Measurements from ENCODE around the gene PTPDC1.

PTPDC1 gene

GRCh38 chr9:94156348-94157049 is 72.2 kb downstream of the PTPDC1 start:
- Histone ChIP-seq H2BK120ac (ENCODE audit: insufficient read depth, low read length, poor library complexity) (no peak overlapping the region), H3K9ac (ENCODE audit: low read length) (no peak overlapping the region), H3K23ac (ENCODE audit: low read length) (no peak overlapping the region), H3K79me1 (ENCODE audit: low read length) (peaks cover 5% of the 10 kb centered on the region), H3K36me3 (ENCODE audit: control insufficient read depth in 1 of 2, insufficient read depth in 2 of 2, low read length in 2 of 2) (no peaks in the 10 kb centered on the region), H3K4me2 (ENCODE audit: low read length) (no peak overlapping the region), H3K4me1 (ENCODE audit: control insufficient read depth in 1 of 2, insufficient read depth in 2 of 2, low read length in 2 of 2) (peaks cover 11 to 12% of the 10 kb centered on the region in 2 experiments), H2AK5ac (ENCODE audit: low read length) (no peak overlapping the region), H3K9me3 (ENCODE audit: insufficient read depth, low read depth, low read length) (no peaks in the 10 kb centered on the region), H2BK5ac (ENCODE audit: low read depth, low read length, poor library complexity) (no peak overlapping the region), H2BK12ac (ENCODE audit: low read length) (no peak overlapping the region), H4K12ac (ENCODE audit: low read depth, low read length) (no peak overlapping the region), H3K27me3 (ENCODE audit: insufficient read depth, low read length) (no peaks in the 10 kb centered on the region), H3K27ac (ENCODE audit: low read depth, low read length) (no peak overlapping the region), H3K4ac (ENCODE audit: low read depth, low read length) (no peak overlapping the region), H3K79me2 (ENCODE audit: control insufficient read depth, insufficient read depth, low read length, poor library complexity) (no peaks in the 10 kb centered on the region), H3K4me3 (ENCODE audit: low read depth, low read length) (no peak overlapping the region), H2AFZ (ENCODE audit: insufficient read depth, low read length, poor library complexity) (no peak overlapping the region), H4K8ac (ENCODE audit: low read depth, low read length) (no peak overlapping the region), H3K18ac (ENCODE audit: low read length) (no peak overlapping the region), H4K91ac (ENCODE audit: low read depth, low read length) (no peak overlapping the region), H3K14ac (ENCODE audit: low read length) (no peak overlapping the region)
- no CpG with 5 or more reads among the region's 11 CpGs for WGBS (ENCODE audit: extremely low coverage, insufficient coverage, insufficient read length)
- DNase-seq, result no peak

GRCh38 chr9:94157050-94157801 is 73.0 kb downstream of the PTPDC1 start:
- Histone ChIP-seq H2BK5ac (ENCODE audit: low read depth, low read length, poor library complexity) (no peak overlapping the region), H3K79me1 (ENCODE audit: low read length) (peaks cover 5% of the 10 kb centered on the region), H4K12ac (ENCODE audit: low read depth, low read length) (no peak overlapping the region), H3K18ac (ENCODE audit: low read length) (no peak overlapping the region), H3K36me3 (ENCODE audit: control insufficient read depth in 1 of 2, insufficient read depth in 2 of 2, low read length in 2 of 2) (no peaks in the 10 kb centered on the region), H2AK5ac (ENCODE audit: low read length) (no peak overlapping the region), H3K9ac (ENCODE audit: low read length) (no peak overlapping the region), H2BK12ac (ENCODE audit: low read length) (no peak overlapping the region), H2BK120ac (ENCODE audit: insufficient read depth, low read length, poor library complexity) (no peak overlapping the region), H4K8ac (ENCODE audit: low read depth, low read length) (no peak overlapping the region), H3K4me3 (ENCODE audit: low read depth, low read length) (no peak overlapping the region), H3K4me2 (ENCODE audit: low read length) (no peak overlapping the region), H3K79me2 (ENCODE audit: control insufficient read depth, insufficient read depth, low read length, poor library complexity) (no peaks in the 10 kb centered on the region), H3K4ac (ENCODE audit: low read depth, low read length) (no peak overlapping the region), H3K14ac (ENCODE audit: low read length) (no peak overlapping the region), H3K23ac (ENCODE audit: low read length) (no peak overlapping the region), H3K27me3 (ENCODE audit: insufficient read depth, low read length) (no peaks in the 10 kb centered on the region), H2AFZ (ENCODE audit: insufficient read depth, low read length, poor library complexity) (no peak overlapping the region), H3K9me3 (ENCODE audit: insufficient read depth, low read depth, low read length) (no peaks in the 10 kb centered on the region), H3K4me1 (ENCODE audit: control insufficient read depth in 1 of 2, insufficient read depth in 2 of 2, low read length in 2 of 2) (peaks cover 10 to 11% of the 10 kb centered on the region in 2 experiments), H3K27ac (ENCODE audit: low read depth, low read length) (no peak overlapping the region), H4K91ac (ENCODE audit: low read depth, low read length) (no peak overlapping the region)
- WGBS (ENCODE audit: extremely low coverage, insufficient coverage, insufficient read length), result no CpG with 5 or more reads among the region's 10 CpGs
- no peak for DNase-seq

Measured in trophoblast cell (in vitro differentiated cells and primary cell).